ENCODE data around the gene CNGB1.

Gene CNGB1

GRCh38 chr16:57910696-57911095 is 60.2 kb downstream of the CNGB1 start:
- POLR2A ChIA-PET = no interaction called here
- CTCF ChIA-PET = interaction anchor here (1.0 to 1.1 kb wide), 2 partner anchors 11 to 90 kb away, joined by 3 read pairs; partner anchors contain the start of gene USB1
- TF ChIP-seq, protein P1, sequence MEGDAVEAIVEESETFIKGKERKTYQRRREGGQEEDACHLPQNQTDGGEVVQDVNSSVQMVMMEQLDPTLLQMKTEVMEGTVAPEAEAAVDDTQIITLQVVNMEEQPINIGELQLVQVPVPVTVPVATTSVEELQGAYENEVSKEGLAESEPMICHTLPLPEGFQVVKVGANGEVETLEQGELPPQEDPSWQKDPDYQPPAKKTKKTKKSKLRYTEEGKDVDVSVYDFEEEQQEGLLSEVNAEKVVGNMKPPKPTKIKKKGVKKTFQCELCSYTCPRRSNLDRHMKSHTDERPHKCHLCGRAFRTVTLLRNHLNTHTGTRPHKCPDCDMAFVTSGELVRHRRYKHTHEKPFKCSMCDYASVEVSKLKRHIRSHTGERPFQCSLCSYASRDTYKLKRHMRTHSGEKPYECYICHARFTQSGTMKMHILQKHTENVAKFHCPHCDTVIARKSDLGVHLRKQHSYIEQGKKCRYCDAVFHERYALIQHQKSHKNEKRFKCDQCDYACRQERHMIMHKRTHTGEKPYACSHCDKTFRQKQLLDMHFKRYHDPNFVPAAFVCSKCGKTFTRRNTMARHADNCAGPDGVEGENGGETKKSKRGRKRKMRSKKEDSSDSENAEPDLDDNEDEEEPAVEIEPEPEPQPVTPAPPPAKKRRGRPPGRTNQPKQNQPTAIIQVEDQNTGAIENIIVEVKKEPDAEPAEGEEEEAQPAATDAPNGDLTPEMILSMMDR (IDR thresholded peaks at IDR 0.05; ENCODE audit: insufficient read depth, low read length, missing control alignments) = no peak
- DNase-seq (ENCODE audit: low read depth, low spot score) = no peak
- no peak overlapping the region for H3K4me3 ChIP-seq (ENCODE audit: low read depth, low read length)

DNA sequence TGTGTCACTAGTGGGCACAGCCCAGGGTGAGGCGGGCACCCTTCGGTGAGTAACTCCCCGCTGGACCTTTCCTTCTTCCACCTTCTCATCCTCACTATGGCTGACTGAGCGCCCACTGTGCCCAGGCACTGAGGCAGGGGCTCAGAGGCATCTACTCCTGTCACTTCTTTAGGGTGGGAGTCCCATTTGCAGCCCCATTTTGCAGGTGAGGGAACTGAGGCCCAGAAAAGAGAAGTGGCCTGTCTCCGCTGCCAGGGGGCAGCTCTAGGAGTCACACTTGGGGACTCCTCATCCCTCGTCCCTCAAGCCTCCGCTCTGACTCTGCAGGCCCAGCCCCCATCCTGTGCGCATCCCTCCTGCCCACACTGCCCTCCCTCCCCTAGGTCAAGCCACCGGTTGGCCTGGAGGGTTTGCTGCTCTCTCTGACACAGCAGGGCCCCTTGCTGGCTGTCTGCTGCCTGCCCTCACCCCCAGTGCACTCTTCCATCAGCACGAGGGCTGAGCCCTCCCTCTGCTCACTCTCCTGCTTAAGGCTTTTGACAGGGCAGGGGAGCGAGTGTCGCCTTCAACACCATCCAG is 62.4 kb downstream of the CNGB1 start:
- TF ChIP-seq, protein P1 (IDR thresholded peaks at IDR 0.05; ENCODE audit: insufficient read depth, low read length, missing control alignments) = no peak
- DNase-seq (ENCODE audit: low read depth, low spot score) = no peak
- POLR2A ChIA-PET = no interaction called here
- CTCF ChIA-PET = interaction anchor here (2.6 to 11.2 kb wide), 3 partner anchors 7 to 94 kb away, joined by 12 to 161 read pairs (median 19); partner anchors contain the start of genes USB1 and ZNF319
- no peak overlapping the region for H3K4me3 ChIP-seq (ENCODE audit: low read depth, low read length)

GRCh38 chr16:57906382-57907316 is 64.3 kb downstream of the CNGB1 start:
- ChIA-PET CTCF (interaction anchor here (0.6 to 11.2 kb wide), 19 partner anchors 9 to 215 kb away, joined by 3 to 161 read pairs (median 3); partner anchors contain the start of genes KATNB1, USB1 and ZNF319), POLR2A (no interaction called here)
- no peak overlapping the region for H3K4me3 ChIP-seq (ENCODE audit: low read depth, low read length)
- no peak for DNase-seq (ENCODE audit: low read depth, low spot score)
- TF ChIP-seq, protein P1 (IDR thresholded peaks at IDR 0.05; ENCODE audit: insufficient read depth, low read length, missing control alignments) = peak; percentile 47

DNA sequence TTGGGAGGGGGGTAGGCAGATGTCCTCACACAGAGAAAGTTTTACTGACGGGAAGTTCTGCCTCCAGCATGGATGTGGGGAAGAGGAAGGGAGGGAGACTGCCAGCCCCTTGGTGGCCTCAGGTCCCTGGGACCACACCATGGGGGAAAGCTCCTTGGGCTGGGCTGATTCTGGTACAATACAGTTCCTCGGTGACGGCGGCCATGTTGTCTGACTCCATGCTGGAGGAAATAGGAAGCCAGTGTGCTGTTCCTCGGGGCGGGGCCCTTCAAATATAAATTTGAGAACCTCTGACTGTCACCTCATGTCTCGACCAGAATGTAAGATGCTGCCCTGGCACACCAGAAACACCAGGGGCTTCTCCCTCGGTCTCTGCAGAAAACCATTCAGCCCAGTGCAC is 66.8 kb downstream of the CNGB1 start:
- POLR2A ChIA-PET = no interaction called here
- TF ChIP-seq, protein P1 (IDR thresholded peaks at IDR 0.05; ENCODE audit: insufficient read depth, low read length, missing control alignments) = no peak
- H3K4me3 ChIP-seq (ENCODE audit: low read depth, low read length) = no peak overlapping the region
- CTCF ChIA-PET = interaction anchor here (0.7 to 11.2 kb wide), 4 partner anchors 98 to 220 kb away, joined by 3 to 161 read pairs (median 6); partner anchors contain the start of genes USB1 and ZNF319
- no peak for DNase-seq (ENCODE audit: low read depth, low spot score)

GRCh38 chr16:57903656-57904055 is 67.3 kb downstream of the CNGB1 start:
- H3K4me3 ChIP-seq (ENCODE audit: low read depth, low read length) = no peak overlapping the region
- DNase-seq (ENCODE audit: low read depth, low spot score) = no peak
- POLR2A ChIA-PET = no interaction called here
- TF ChIP-seq, protein P1 (IDR thresholded peaks at IDR 0.05; ENCODE audit: insufficient read depth, low read length, missing control alignments) = no peak
- CTCF ChIA-PET = interaction anchor here (11.2 kb wide), 1 partner anchor 99 kb away, joined by 161 read pairs; the partner anchor contains the start of genes USB1 and ZNF319

Measured in AG04449 (cell line).